ENCODE data around the gene ZNF460.

DNA sequence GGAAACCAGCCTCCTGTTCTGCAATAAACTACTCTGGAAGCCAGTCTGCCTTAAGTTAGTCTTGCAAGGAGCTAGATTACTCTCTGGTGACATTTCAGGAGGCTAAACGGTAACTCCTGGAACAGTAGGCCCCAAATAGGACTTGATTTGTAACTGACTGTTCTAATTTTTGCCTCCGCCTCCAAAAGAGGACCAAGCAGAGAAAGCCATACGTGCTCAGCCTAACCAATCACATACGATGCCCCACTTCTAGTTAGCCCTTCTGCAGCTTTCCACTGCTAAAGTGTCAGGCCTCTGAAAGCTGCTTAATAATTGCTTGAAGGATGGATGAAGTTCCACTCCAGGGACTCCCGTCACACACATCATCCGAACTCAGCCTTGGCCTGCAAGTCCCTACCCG lies 39.1 kb upstream of the ZNF460 start:
- TF ChIP-seq POLR2AphosphoS5 (IDR thresholded peaks at IDR 0.05; ENCODE audit: low read length) (no peak), CEBPB (IDR thresholded peaks at IDR 0.05; ENCODE audit: borderline replicate concordance in 1 of 2, low read depth in 2 of 2, low read length in 2 of 2) (no peak), EZH2 (IDR thresholded peaks at IDR 0.05; ENCODE audit: borderline replicate concordance, control insufficient read depth, low read depth, low read length) (no peak), ZZZ3 (IDR thresholded peaks at IDR 0.05; ENCODE audit: control insufficient read depth, insufficient read length, low read depth) (no peak), KDM1A (IDR thresholded peaks at IDR 0.05; ENCODE audit: borderline replicate concordance) (no peak), EP300 (IDR thresholded peaks at IDR 0.05; ENCODE audit: borderline replicate concordance in 1 of 2, control insufficient read depth in 1 of 2, low read depth in 2 of 2, low read length in 2 of 2) (no peak), NFIC (IDR thresholded peaks at IDR 0.05; ENCODE audit: low read depth, low read length) (no peak)
- TF ChIP-seq, protein P1, sequence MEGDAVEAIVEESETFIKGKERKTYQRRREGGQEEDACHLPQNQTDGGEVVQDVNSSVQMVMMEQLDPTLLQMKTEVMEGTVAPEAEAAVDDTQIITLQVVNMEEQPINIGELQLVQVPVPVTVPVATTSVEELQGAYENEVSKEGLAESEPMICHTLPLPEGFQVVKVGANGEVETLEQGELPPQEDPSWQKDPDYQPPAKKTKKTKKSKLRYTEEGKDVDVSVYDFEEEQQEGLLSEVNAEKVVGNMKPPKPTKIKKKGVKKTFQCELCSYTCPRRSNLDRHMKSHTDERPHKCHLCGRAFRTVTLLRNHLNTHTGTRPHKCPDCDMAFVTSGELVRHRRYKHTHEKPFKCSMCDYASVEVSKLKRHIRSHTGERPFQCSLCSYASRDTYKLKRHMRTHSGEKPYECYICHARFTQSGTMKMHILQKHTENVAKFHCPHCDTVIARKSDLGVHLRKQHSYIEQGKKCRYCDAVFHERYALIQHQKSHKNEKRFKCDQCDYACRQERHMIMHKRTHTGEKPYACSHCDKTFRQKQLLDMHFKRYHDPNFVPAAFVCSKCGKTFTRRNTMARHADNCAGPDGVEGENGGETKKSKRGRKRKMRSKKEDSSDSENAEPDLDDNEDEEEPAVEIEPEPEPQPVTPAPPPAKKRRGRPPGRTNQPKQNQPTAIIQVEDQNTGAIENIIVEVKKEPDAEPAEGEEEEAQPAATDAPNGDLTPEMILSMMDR (IDR thresholded peaks at IDR 0.05 in 2 of 3, conservative IDR thresholded peaks at IDR 0.05 in 1 of 3; ENCODE audit: control insufficient read depth in 2 of 3, extremely low read depth in 1 of 3, insufficient read depth in 1 of 3, low read depth in 3 of 3, low read length in 3 of 3), result no peak
- TF ChIP-seq, protein P2, sequence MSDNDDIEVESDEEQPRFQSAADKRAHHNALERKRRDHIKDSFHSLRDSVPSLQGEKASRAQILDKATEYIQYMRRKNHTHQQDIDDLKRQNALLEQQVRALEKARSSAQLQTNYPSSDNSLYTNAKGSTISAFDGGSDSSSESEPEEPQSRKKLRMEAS (IDR thresholded peaks at IDR 0.05; ENCODE audit: low read depth, low read length), result no peak
